ENCODE data around the gene SHPK.

Gene SHPK

GRCh38 chr17:3598078-3598477 lies 38.0 kb downstream of the SHPK start:
- no peak for DNase-seq (ENCODE audit: low spot score)
- no peak overlapping the region for H3K4me3 ChIP-seq
- no peak for TF ChIP-seq CTCF (IDR thresholded peaks at IDR 0.05)
- no peak overlapping the region for H3K27ac ChIP-seq

GRCh38 chr17:3596804-3597464 lies 39.1 kb downstream of the SHPK start:
- H3K27ac ChIP-seq, result no peak overlapping the region
- no peak for TF ChIP-seq CTCF (IDR thresholded peaks at IDR 0.05)
- no peak for DNase-seq (ENCODE audit: low spot score)

GRCh38 chr17:3594976-3595375 lies 41.1 kb downstream of the SHPK start:
- DNase-seq (ENCODE audit: low spot score), result no peak
- H3K27ac ChIP-seq, result no peak overlapping the region
- H3K4me3 ChIP-seq, result no peak overlapping the region
- no peak for TF ChIP-seq CTCF (IDR thresholded peaks at IDR 0.05)

More at GRCh38 chr17:3596804-3597464, 39.1 kb downstream of the SHPK start:
- H3K4me3 ChIP-seq, result no peak overlapping the region

GRCh38 chr17:3594051-3594800 lies 41.8 kb downstream of the SHPK start:
- Histone ChIP-seq H3K4me3 (no peak overlapping the region), H3K27ac (no peak overlapping the region)
- no peak for DNase-seq (ENCODE audit: low spot score)
- no peak for TF ChIP-seq CTCF (IDR thresholded peaks at IDR 0.05)

GRCh38 chr17:3593384-3593783 lies 42.7 kb downstream of the SHPK start:
- H3K4me3 ChIP-seq, result no peak overlapping the region
- H3K27ac ChIP-seq, result no peak overlapping the region
- DNase-seq (ENCODE audit: low spot score), result no peak
- TF ChIP-seq CTCF (IDR thresholded peaks at IDR 0.05), result no peak

- H3K4me3 ChIP-seq, result no peak overlapping the region
- TF ChIP-seq CTCF (IDR thresholded peaks at IDR 0.05), result no peak
- H3K27ac ChIP-seq, result no peak overlapping the region
- no peak for DNase-seq (ENCODE audit: low spot score)
Observed at GRCh38 chr17:3592216-3592860, 43.7 kb downstream of the SHPK start.
